H1 (cell line): ENCODE results near the gene CD44. TPM values are rescaled to one million over a fixed set of nuclear protein-coding genes. Genes with fewer than 3 reads are reported as not detected.

Experiments used
- CTCF ChIA-PET: fragments of 300-600 bp; sonication (Branson Sonifier 250); formaldehyde crosslinking; loops from one replicate; lab custom pipeline; 2021; ENCODE audit not compliant: partially characterized antibody; lab: Charles Lee
- POLR2A ChIA-PET: fragments of 300-600 bp; sonication (Branson Sonifier 250); formaldehyde crosslinking; loops from one replicate; lab custom pipeline; 2021; ENCODE audit warnings: inconsistent platforms; ENCODE audit not compliant: partially characterized antibody; lab: Charles Lee
- DNase-seq, 2 experiments: peaks; one replicate each; pipeline versions ENCODE4 v3.0.0 to v3.0.0-alpha.2; 2010 to 2022; ENCODE audit warnings: low spot score in 2 of 2, low read depth in 1 of 2, mixed read lengths in 1 of 2
- FAIRE-seq: peaks from 2 replicates; lab custom pipeline; 2011; peaks lifted over from hg19 to GRCh38; lab: Jason Lieb, UNC
- H2AFZ ChIP-seq: 2 replicates; pipeline ENCODE4 v1.8.1; 2012; ENCODE audit warnings: low read length, inconsistent platforms
- H2AK5ac ChIP-seq: 2 replicates; pipeline ENCODE4 v1.6.1; 2013; ENCODE audit warnings: low read depth, low read length
- H2BK120ac ChIP-seq: replicated peaks from 2 replicates; pipeline ENCODE3; 2013; ENCODE audit warnings: low read depth, low read length, inconsistent platforms
- H2BK12ac ChIP-seq: 2 replicates; pipeline ENCODE4 v1.6.1; 2013; ENCODE audit warnings: low read depth, low read length
- H2BK15ac ChIP-seq: 2 replicates; pipeline ENCODE4 v1.6.1; 2013; ENCODE audit warnings: low read length
- H2BK20ac ChIP-seq: 2 replicates; pipeline ENCODE4 v1.6.1; 2013; ENCODE audit warnings: low read length
- H2BK5ac ChIP-seq: 2 replicates; pipeline ENCODE4 v1.6.1; 2013; ENCODE audit warnings: low read depth, low read length
- H3K14ac ChIP-seq: 2 replicates; pipeline ENCODE4 v1.6.1; 2013; ENCODE audit warnings: inconsistent platforms; ENCODE audit not compliant: insufficient read length
- H3K18ac ChIP-seq: 2 replicates; pipeline ENCODE4 v1.6.1; 2013; ENCODE audit warnings: low read length; ENCODE audit errors: extremely low read depth
- H3K23ac ChIP-seq: 2 replicates; pipeline ENCODE4 v1.6.1; 2013; ENCODE audit warnings: inconsistent platforms; ENCODE audit not compliant: insufficient read length
- H3K23me2 ChIP-seq: 2 replicates; pipeline ENCODE4 v1.6.1; 2013; ENCODE audit warnings: low read depth, low read length
- H3K27ac ChIP-seq: 2 replicates; pipeline ENCODE4 v1.6.1; 2011; ENCODE audit warnings: low read depth, low read length, inconsistent platforms
- H3K27me3 ChIP-seq, 4 experiments: replicated peaks in 1 of 4; 1 replicate in 1 of 4; 2 replicates in 3 of 4; pipeline versions ENCODE4 v1.6.1 to v1.8.1; 2011 to 2013; ENCODE audit warnings: low read length in 3 of 4, mild to moderate bottlenecking in 3 of 4, inconsistent platforms in 2 of 4, mixed read lengths in 2 of 4, moderate library complexity in 1 of 4; ENCODE audit not compliant: control insufficient read depth in 3 of 4, insufficient read depth in 3 of 4; ENCODE audit errors: extremely low read depth in 1 of 4
- H3K36me3 ChIP-seq, 4 experiments: 2 replicates each; pipeline versions ENCODE4 v1.6.1 to v1.8.1; 2011 to 2013; ENCODE audit warnings: mild to moderate bottlenecking in 4 of 4, low read length in 3 of 4, moderate library complexity in 2 of 4, control low read depth in 1 of 4, inconsistent platforms in 1 of 4; ENCODE audit not compliant: insufficient read depth in 4 of 4, control insufficient read depth in 2 of 4
- H3K4ac ChIP-seq: replicated peaks from 2 replicates; pipeline ENCODE3; 2013; ENCODE audit warnings: low read length, low read depth, mixed read lengths, inconsistent platforms; ENCODE audit not compliant: insufficient read length
- H3K4me1 ChIP-seq, 4 experiments: replicated peaks in 1 of 4; 1 replicate in 1 of 4; 2 replicates in 3 of 4; pipeline versions ENCODE4 v1.6.1 to v1.8.1; 2011 to 2013; ENCODE audit warnings: low read length in 3 of 4, inconsistent platforms in 2 of 4, mixed read lengths in 1 of 4; ENCODE audit not compliant: insufficient read depth in 4 of 4, control insufficient read depth in 3 of 4
- H3K4me2 ChIP-seq, 2 experiments: 2 replicates each; pipeline versions ENCODE4 v1.6.1 to v1.8.1; 2011 to 2013; ENCODE audit warnings: low read depth in 2 of 2, low read length in 2 of 2, control low read depth in 1 of 2, inconsistent platforms in 1 of 2, mild to moderate bottlenecking in 1 of 2; ENCODE audit not compliant: insufficient read depth in 1 of 2
- H3K4me3 ChIP-seq, 4 experiments: fragments of 200-600, 300-600 bp in 1 of 4; sonication (generic), shearing (Covaris generic), sonication (Bioruptor Twin) in 1 of 4; 2 replicates each; pipeline versions ENCODE4 v1.5.1 to v1.8.1; 2011 to 2016; ENCODE audit warnings: low read length in 4 of 4, low read depth in 3 of 4, control low read depth in 2 of 4, inconsistent platforms in 2 of 4, mild to moderate bottlenecking in 2 of 4, mixed read lengths in 1 of 4, moderate library complexity in 1 of 4; ENCODE audit not compliant: insufficient read depth in 2 of 4; ENCODE audit errors: extremely low read depth in 1 of 4
- H3K56ac ChIP-seq: replicated peaks from 2 replicates; pipeline ENCODE3; 2013; ENCODE audit warnings: low read depth, mild to moderate bottlenecking, mixed read lengths, low read length, inconsistent platforms; ENCODE audit not compliant: insufficient read length
- H3K79me1 ChIP-seq: 2 replicates; pipeline ENCODE4 v1.6.1; 2013; ENCODE audit warnings: low read depth, low read length, control low read depth
- H3K79me2 ChIP-seq, 2 experiments: 2 replicates each; pipeline versions ENCODE4 v1.6.1 to v1.8.1; 2012 to 2013; ENCODE audit warnings: low read length in 2 of 2, mild to moderate bottlenecking in 2 of 2, inconsistent platforms in 1 of 2; ENCODE audit not compliant: insufficient read depth in 2 of 2, control insufficient read depth in 1 of 2
- H3K9ac ChIP-seq, 4 experiments: replicated peaks in 1 of 4; 1 replicate in 1 of 4; 2 replicates in 3 of 4; pipeline versions ENCODE4 v1.6.1 to v1.8.1; 2011 to 2013; ENCODE audit warnings: low read depth in 3 of 4, low read length in 3 of 4, control low read depth in 2 of 4, mild to moderate bottlenecking in 2 of 4, moderate library complexity in 2 of 4, inconsistent platforms in 1 of 4; ENCODE audit errors: extremely low read depth in 1 of 4
- H3K9me3 ChIP-seq, 2 experiments: 2 replicates each; pipeline versions ENCODE4 v1.6.1 to v1.8.1; 2012 to 2013; ENCODE audit warnings: mild to moderate bottlenecking in 2 of 2, moderate library complexity in 2 of 2, control low read depth in 1 of 2, inconsistent platforms in 1 of 2, low read depth in 1 of 2, low read length in 1 of 2, mixed read lengths in 1 of 2; ENCODE audit not compliant: insufficient read depth in 2 of 2
- H4K20me1 ChIP-seq, 2 experiments: replicated peaks in 1 of 2; 2 replicates each; pipeline versions ENCODE3 to v1.8.1; 2011 to 2013; ENCODE audit warnings: inconsistent platforms in 2 of 2, low read length in 2 of 2, mild to moderate bottlenecking in 1 of 2; ENCODE audit not compliant: insufficient read depth in 2 of 2, control insufficient read depth in 1 of 2
- H4K5ac ChIP-seq: 2 replicates; pipeline ENCODE4 v1.6.1; 2013; ENCODE audit warnings: low read length, low read depth, mixed read lengths, inconsistent platforms; ENCODE audit not compliant: insufficient read length
- H4K8ac ChIP-seq: 2 replicates; pipeline ENCODE4 v1.8.0; 2013; ENCODE audit warnings: mild to moderate bottlenecking, moderate library complexity, low read length, inconsistent platforms; ENCODE audit not compliant: insufficient read depth; ENCODE audit errors: extremely low read depth
- H4K91ac ChIP-seq: replicated peaks from 2 replicates; pipeline ENCODE3; 2013; ENCODE audit warnings: low read length, mixed read lengths, inconsistent platforms; ENCODE audit not compliant: insufficient read length
- BCL11A ChIP-seq, 2 experiments: IDR thresholded peaks; one replicate each; pipeline ENCODE4 v1.6.1; 2011; ENCODE audit warnings: low read depth in 2 of 2, low read length in 2 of 2, mild to moderate bottlenecking in 2 of 2
- BRCA1 ChIP-seq: IDR thresholded peaks from 2 replicates; pipeline ENCODE4 v1.6.1; 2012; ENCODE audit warnings: low read depth, low read length, improper control_type of control experiment
- CHD2 ChIP-seq: IDR thresholded peaks from 2 replicates; pipeline ENCODE4 v1.6.1; 2012; ENCODE audit warnings: low read length, improper control_type of control experiment
- CTBP2 ChIP-seq: IDR thresholded peaks from 2 replicates; pipeline ENCODE4 v1.7.0; 2011; ENCODE audit warnings: borderline replicate concordance, mild to moderate bottlenecking, moderate library complexity, mixed read lengths, low read length; ENCODE audit not compliant: insufficient read depth, insufficient read length
- EGR1 ChIP-seq: IDR thresholded peaks from 2 replicates; pipeline ENCODE4 v1.6.1; 2011; ENCODE audit warnings: low read depth, low read length, borderline replicate concordance
- RAD21 ChIP-seq, 2 experiments: IDR thresholded peaks in 1 of 2; conservative IDR thresholded peaks in 1 of 2; 2 replicates each; pipeline ENCODE4 v1.6.1; 2011; ENCODE audit warnings: low read depth in 2 of 2, low read length in 2 of 2, improper control_type of control experiment in 1 of 2, inconsistent platforms in 1 of 2, mild to moderate bottlenecking in 1 of 2, moderate library complexity in 1 of 2
- RNF2 ChIP-seq: fragments of 200-900, 300-1000 bp; sonication (generic); IDR thresholded peaks from 2 replicates; pipeline ENCODE4 v1.7.1; 2016; ENCODE audit warnings: borderline replicate concordance, low read depth, mild to moderate bottlenecking, antibody characterized with exemption, low read length; ENCODE audit not compliant: poor library complexity, severe bottlenecking; ENCODE audit errors: missing control alignments
- SRF ChIP-seq: IDR thresholded peaks from 2 replicates; pipeline ENCODE4 v1.6.1; 2011; ENCODE audit warnings: mild to moderate bottlenecking, low read depth, low read length, moderate library complexity
- WGBS, 2 experiments: shearing (Covaris generic) in 1 of 2; methylation state at CpG; one replicate each; pipeline versions ENCODE4 v1.1.6 to v1.1.7; 2013 to 2015; ENCODE audit warnings: low lambda C conversion rate in 2 of 2, mixed read lengths in 2 of 2, inconsistent platforms in 1 of 2, low coverage in 1 of 2, missing lambda C conversion rate in 1 of 2; ENCODE audit not compliant: insufficient replicate concordance in 2 of 2, insufficient coverage in 1 of 2, insufficient read length in 1 of 2; ENCODE audit errors: extremely low coverage in 1 of 2, missing lambda C conversion rate in 1 of 2; 5-methylcytosine and 5-hydroxymethylcytosine counted together
- polyA plus RNA-seq, 7 experiments: library from polyadenylated mRNA; depleted of rRNA in 3 of 7; stranded (reverse) in 5 of 7; unstranded in 2 of 7; fragments of >200 nt in 5 of 7; fragments of 200-250 nt in 2 of 7; gene quantifications; 1 replicate in 5 of 7; 2 replicates in 1 of 7; 4 replicates in 1 of 7; pipeline versions ENCODE4 v1.2.1 to v1.2.3, GENCODE V29; 2011 to 2013; ENCODE audit warnings: missing spikeins in 2 of 7, mixed read lengths in 2 of 7
- total RNA-seq: library from RNA; stranded (reverse); fragmentation: NEBNext Ultra II Directional; extraction: Animal tissue kit (Norgen Biotek cat#: 25700); gene quantifications from 2 replicates; pipeline ENCODE4 v1.2.1, GENCODE V29; 2021

The CD44 gene
- total and polyA plus RNA-seq, 2 of the 8 experiments (the other 6 are each of a cell fraction or from before 2014, with no cell fraction given) = 11.8 to 13.7 TPM

- H3K79me2 ChIP-seq = no peaks in the 10 kb centered on the region
- CTCF ChIA-PET = interaction anchor here (0.6 kb wide), 1 partner anchor 219 kb away, joined by 3 read pairs; no protein-coding TSS in a partner anchor
- H2BK20ac ChIP-seq = no peak overlapping the region
- no peak overlapping the region for H2AK5ac ChIP-seq
- H3K79me1 ChIP-seq = no peaks in the 10 kb centered on the region
- no peaks in the 10 kb centered on the region for H3K23me2 ChIP-seq
- peak; percentile 81 for TF ChIP-seq BRCA1
- TF ChIP-seq CHD2 = no peak
- no peak for TF ChIP-seq SRF
- no peak for TF ChIP-seq BCL11A (IDR thresholded peaks at IDR 0.05; ENCODE audit: low read depth in 2 of 2, low read length in 2 of 2)
- no peak for TF ChIP-seq RNF2
- TF ChIP-seq RAD21 (IDR thresholded peaks at IDR 0.05 in 1 of 2, conservative IDR thresholded peaks at IDR 0.05 in 1 of 2; ENCODE audit: low read depth in 2 of 2, low read length in 2 of 2) = no peak
- no peak for TF ChIP-seq CTBP2
- TF ChIP-seq EGR1 = no peak
- H2BK5ac ChIP-seq = no peak overlapping the region
- POLR2A ChIA-PET = no interaction called here
- WGBS, 2 experiments = 70% methylated on average over 4 of the region's 4 CpGs; no CpG with 5 or more reads in 1 of the 2 experiments
- H4K91ac ChIP-seq = no peak overlapping the region
- H3K56ac ChIP-seq = no peak overlapping the region
- H3K4me1 ChIP-seq = no peaks in the 10 kb centered on the region
- H2AFZ ChIP-seq = no peak overlapping the region
- H4K5ac ChIP-seq = no peak overlapping the region
- H4K20me1 ChIP-seq = no peaks in the 10 kb centered on the region
- H3K4ac ChIP-seq = no peak overlapping the region
- no peak for DNase-seq
- no peak overlapping the region for H3K4me2 ChIP-seq
- no peak overlapping the region for H3K14ac ChIP-seq
- H3K36me3 ChIP-seq = no peaks in the 10 kb centered on the region
- no peak overlapping the region for H4K8ac ChIP-seq
- H3K4me3 ChIP-seq = no peak overlapping the region
- no peak overlapping the region for H3K9ac ChIP-seq
- no peak overlapping the region for H3K27ac ChIP-seq
- peak; percentile 89 for FAIRE-seq
- no peaks in the 10 kb centered on the region for H3K27me3 ChIP-seq
- H3K23ac ChIP-seq = no peak overlapping the region
- no peaks in the 10 kb centered on the region for H3K9me3 ChIP-seq
- no peak overlapping the region for H2BK120ac ChIP-seq
- H2BK15ac ChIP-seq = no peak overlapping the region
- H2BK12ac ChIP-seq = no peak overlapping the region
- no peak overlapping the region for H3K18ac ChIP-seq
These were observed 109.8 kb downstream of the CD44 start for GRCh38 chr11:35248558-35249323.
